Activated T-helper 1 cell treated with Interleukin-2 at 50 U/mL for 16 hours (primary cell): ENCODE results near the gene CHN2.
"Not testable (repeated sequence)": the region's sequence is repeated elsewhere in the genome, so short reads cannot be mapped to it uniquely, and the experiment has no call there.

Experiments used
- DNase-seq: peaks from one replicate; pipeline ENCODE4 v3.0.0-alpha.2; 2020; ENCODE audit warnings: low read depth

Gene CHN2

GRCh38 chr7:29189743-29190201 is 4.8 kb upstream of the CHN2 start:
- DNase-seq = no peak

- DNase-seq = no peak
These were observed 4.1 kb upstream of the CHN2 start for GRCh38 chr7:29190349-29191045.

DNA sequence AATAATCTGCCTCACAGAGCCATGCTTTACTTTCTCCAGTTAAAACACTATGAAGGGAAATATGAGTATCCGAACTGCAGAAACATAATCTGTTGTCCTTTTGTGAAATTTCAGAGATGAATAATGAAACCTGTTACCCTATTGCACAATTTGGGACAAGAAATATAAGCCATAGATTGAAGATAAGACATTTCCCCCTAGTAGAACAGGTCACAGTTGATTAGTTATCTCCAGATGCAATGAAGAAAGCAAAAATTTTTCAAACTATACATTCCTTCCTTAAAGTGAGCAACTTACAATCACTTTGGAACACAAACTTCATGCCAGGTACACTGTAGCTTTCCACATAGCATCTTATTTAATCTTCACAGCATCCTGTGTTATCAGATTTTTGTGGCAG is 2.3 kb upstream of the CHN2 start:
- no peak for DNase-seq

GRCh38 chr7:29192811-29193210 is 1.8 kb upstream of the CHN2 start:
- no peak for DNase-seq

DNA sequence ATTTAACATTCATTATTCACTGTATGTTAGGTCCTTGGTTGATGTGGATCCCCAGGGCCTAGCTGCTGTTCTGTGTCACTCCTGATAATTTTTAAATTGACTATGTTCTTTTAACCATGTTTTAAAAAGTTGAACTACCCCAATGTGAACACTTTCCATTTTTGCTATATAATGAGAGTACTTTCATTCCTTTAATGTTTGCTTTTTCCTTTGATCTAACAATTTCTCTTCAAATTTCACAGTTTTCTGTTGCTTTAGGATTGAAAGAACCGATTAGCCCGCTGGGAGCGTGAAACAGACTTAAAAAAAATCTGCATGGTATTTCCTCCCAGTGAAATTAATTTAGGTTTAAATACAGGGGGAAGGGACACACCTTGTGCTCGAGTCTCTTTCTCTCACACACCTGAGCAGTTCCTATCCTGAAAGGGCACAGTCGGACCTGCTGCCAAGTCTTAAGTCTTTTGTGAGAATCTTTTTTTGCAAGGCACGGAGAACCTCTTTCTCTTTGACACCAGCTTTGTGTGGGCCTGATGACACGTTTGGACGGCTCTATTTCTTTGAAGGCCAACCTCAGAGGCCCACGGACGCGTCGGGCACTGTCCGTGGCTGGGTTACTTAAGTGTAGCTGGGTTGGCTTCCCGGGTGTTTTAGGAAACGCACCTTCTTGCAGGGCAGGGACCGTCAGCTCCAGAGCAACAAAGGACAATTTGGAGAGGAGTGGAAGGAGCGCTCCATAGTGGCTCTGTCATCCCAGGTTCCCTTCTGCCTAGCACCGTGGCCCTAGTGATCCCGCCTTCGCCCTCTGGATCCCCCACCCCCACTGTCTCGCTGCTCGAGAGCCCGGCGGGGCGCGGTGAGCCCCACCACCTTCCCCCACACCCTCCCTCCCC is 1.0 kb upstream of the CHN2 start:
- no peak for DNase-seq

GRCh38 chr7:29194206-29194593 is 375 bp upstream of the CHN2 start:
- DNase-seq = no peak

GRCh38 chr7:29196191-29196590 is 1.6 kb downstream of the CHN2 start:
- no peak for DNase-seq

- DNase-seq = no peak
These were observed 2.5 kb downstream of the CHN2 start for GRCh38 chr7:29196971-29197595.

DNA sequence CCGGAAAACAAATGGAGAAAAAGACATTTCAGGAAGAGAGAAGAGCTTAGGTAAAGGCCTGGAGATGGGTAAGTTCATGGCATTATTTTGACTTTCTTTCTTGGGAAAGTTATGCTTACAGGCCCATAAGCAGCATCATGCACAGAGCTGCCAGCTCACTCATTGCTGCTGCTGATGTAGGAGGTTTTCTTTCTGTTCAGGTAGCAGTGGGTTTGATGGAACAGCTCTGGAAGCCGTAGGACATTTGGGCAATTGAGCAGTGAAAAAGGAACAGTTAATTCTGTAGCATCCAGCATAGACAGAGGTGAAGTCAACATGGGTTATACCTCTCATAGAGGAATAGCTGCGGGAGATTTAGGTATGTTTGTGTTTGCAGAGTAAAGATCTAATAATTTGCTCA is 3.3 kb downstream of the CHN2 start:
- DNase-seq = no peak

DNA sequence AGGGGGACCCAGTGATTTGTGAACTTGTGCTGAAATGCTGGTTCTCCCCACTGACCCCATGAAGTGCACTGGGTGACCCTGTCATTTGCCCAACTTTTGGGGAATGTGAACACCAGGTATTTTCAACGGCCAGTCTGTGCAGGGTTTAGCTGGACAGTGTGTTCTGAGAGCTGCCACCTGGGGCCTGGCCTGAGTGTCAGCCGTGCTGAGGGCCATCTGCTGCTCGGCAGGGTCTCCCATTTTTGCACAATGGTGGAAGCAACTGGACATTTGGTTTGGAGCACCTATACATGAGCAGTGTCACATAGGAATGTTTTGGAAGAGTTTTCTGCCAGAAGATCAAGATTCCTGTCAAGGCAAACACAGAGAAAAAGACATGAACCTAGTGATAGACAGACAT is 5.2 kb downstream of the CHN2 start:
- DNase-seq = no peak

- DNase-seq = no peak
These were observed 8.1 kb downstream of the CHN2 start for GRCh38 chr7:29202651-29203069.

DNA sequence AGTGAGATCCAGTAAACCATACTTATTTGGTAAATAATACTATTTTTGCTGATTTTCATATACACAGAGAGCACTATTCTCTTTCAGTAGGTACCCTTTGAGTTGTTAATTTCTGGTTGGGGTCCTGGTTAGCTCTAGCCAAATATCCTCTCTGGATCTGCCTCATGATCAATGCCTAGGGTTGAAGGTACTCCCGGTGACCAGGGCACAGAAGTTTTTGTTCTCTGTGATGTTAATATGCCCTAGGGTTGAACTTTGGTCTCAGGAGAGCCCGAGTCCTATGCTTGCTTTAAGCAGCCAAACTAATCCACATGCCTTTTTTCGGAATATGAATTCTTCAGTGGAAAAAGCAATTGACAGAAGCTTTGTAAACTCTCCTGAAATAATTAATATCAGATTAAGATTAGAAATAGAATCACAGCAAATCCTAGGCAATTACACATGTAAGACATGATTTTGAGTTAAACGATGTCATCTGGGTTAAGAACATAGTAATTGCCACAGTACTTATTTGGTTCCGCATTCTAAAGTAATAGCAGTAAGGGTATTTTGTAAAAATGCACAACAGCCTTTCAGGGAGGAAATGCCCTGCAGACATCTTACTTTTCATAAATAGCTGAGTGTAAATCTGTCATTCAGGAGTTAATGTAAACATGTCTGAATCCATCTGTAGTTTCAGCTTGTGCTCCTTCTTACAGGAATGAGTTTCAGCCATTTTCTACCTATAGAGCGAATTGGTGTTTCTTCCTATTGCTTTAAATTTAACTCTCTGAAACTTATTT is 10.1 kb downstream of the CHN2 start:
- DNase-seq = no peak

GRCh38 chr7:29207162-29207801 is 12.7 kb downstream of the CHN2 start:
- no peak for DNase-seq

GRCh38 chr7:29208410-29209250 is 14.1 kb downstream of the CHN2 start:
- DNase-seq = no peak

GRCh38 chr7:29209745-29210144 is 15.2 kb downstream of the CHN2 start:
- DNase-seq = no peak

DNA sequence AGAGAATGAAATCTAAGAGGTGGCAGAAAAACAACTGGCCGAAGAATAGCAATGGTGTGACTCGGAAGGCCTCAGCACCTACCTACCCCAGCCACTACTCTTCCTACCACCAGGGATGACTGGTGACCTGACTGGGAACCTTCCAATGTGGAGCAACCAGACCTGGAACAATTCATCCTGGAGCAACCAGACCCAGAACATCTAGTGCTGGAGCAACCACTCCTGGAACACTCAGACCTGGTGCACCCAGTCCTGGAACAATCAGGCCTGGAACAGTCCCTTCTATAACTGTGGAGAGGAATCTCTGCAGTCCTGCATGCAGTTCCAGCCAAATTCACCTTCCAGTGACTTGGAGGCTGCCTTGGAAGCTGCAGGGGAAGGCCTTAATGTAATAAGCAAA is 18.2 kb downstream of the CHN2 start:
- not testable (repeated sequence) for DNase-seq

GRCh38 chr7:29214056-29214455 is 19.5 kb downstream of the CHN2 start:
- DNase-seq = no peak

DNA sequence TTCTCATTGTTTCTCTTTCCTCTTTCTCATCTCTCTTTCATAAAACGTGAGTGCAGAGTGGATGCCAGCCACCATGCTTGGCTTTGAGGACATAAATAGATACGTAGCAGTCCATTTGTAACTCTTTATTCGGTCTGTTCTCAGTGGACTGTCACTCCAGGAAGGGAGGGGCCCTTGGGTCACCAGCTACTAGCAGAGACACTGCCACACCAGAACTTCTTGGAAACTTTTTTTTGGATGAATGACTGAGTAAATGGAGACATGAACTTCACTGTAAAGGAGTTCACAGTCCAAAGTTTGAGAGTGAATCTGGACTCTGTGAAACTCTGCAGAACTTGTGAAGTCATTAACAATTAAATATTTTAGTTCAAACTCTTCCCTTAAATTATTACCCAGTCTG is 20.2 kb downstream of the CHN2 start:
- no peak for DNase-seq

- DNase-seq = no peak
These were observed 21.6 kb downstream of the CHN2 start for GRCh38 chr7:29216128-29216527.

- DNase-seq = no peak
These were observed 22.5 kb downstream of the CHN2 start for GRCh38 chr7:29217113-29217512.

GRCh38 chr7:29224726-29225125 is 30.2 kb downstream of the CHN2 start:
- DNase-seq = no peak
